ENCODE results near the gene STXBP4.

Gene STXBP4

DNA sequence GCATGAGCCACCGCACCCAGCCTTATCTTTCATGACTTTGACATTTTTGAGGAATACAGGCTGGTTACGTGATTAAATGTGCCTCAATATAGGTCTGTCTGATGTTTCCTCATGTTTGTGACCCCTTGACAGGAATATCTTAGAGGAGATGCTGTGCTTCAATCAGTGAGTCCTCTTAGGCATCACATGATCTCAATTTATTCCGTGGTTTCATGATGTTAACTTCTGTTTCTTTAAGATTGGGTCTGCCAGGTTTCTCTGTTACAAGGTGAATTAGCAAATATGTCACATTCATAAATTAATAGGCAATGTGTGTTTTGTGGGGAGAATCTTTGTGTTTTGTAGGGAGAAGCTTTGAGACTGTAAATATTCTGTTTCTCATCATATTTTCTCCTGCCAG, 3.3 kb downstream of the STXBP4 start:
- DNase-seq = no peak

DNA sequence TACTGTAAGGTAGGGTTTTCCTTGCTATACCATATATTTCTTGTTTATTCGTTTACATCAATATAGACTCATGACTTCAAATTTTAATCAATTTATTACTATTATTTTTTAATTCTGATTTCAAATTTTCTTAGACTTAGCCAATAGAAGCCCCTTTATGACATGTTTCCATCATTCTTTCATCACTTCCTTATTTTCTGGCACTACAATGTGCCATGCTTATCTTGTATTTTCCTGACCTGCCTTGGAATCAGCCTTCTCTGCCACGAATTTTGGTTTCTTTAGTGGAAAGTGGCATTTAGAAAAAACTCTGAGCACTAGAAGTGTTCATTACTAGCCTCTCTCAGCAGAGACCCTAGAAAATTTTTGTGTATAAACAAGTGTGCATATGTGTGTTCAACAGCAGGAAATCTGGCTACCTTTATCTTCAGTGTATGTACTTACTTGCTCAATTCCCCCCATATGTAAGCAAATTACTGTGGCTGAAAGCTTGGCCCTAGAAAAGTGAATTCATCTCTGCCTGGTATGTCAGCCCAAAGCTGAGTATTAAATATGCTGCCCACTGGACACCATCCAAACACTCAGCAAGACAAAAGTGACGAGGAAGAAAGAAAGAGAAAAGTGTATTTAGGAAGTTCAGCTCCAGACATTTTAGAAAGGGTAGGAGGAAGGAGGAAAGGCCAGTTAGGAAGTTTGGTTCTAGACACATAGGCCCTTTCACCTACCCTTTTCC, 4.0 kb downstream of the STXBP4 start:
- no peak for DNase-seq

- no peak for DNase-seq
These were observed 6.2 kb downstream of the STXBP4 start for GRCh38 chr17:54974759-54975158.

- no peak for DNase-seq
These were observed 7.8 kb downstream of the STXBP4 start for GRCh38 chr17:54976316-54976715.

- no peak for DNase-seq
These were observed 9.2 kb downstream of the STXBP4 start for GRCh38 chr17:54977744-54978143.

DNA sequence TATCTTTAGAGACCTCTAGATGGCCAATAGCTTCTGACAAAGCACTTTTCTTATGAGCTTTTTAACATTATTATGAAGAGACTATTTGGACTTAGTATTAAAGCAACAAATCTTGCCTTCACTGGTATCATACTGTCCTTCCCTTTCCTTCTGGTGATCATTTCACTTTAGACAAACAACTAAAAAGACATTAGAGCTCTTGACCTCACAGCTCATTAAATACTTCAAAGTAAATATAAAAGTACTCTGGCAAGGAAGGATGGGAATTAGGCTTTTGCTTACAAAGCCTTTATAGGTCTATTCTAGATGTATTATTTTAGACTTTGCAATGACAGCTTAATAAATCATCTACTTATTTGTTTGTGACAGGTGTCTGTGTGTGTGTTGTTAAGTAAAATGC, 11.1 kb downstream of the STXBP4 start:
- DNase-seq = no peak

GRCh38 chr17:54980375-54980774, 11.8 kb downstream of the STXBP4 start:
- DNase-seq = no peak

- no peak for DNase-seq
These were observed 13.8 kb downstream of the STXBP4 start for GRCh38 chr17:54982399-54982798.

DNA sequence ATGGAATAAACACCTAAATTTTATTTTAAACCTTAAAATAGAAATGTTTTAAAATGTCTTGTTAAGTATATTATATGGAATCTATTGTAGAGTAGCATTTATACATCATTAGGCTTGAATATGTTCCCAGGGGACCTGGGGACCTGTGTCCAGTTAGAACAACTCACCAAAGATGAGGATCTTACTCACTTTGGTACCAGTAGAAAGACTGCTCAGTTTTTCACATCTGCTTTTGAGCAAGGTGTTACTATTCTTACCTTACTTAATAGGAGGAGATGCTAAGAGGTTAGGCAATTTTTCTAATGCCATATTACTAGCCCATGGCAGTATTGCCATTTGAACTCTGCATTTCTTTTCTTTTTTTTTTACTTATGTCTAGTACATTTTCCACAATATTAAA, 14.7 kb downstream of the STXBP4 start:
- no peak for DNase-seq

DNA sequence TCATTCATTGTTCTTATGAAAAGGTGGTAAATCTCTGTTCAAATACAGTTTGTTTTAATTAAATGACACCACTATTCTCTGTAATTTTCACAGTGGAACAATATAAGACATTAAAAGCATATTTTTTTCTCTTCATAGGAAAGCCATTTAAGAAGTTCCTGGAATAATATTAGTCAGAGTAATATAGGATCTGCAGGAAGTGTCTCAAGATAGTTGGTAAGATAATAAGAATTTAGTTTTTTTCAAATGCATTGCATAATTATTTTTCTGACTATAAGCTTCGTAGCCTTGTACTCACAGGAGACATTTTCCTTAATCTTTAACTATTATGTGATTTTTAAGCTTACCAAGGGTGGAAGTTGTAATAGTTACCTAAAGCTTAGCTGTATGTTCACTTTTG, 16.9 kb downstream of the STXBP4 start:
- no peak for DNase-seq

- no peak for DNase-seq
These were observed 21.6 kb downstream of the STXBP4 start for GRCh38 chr17:54990118-54990517.

DNA sequence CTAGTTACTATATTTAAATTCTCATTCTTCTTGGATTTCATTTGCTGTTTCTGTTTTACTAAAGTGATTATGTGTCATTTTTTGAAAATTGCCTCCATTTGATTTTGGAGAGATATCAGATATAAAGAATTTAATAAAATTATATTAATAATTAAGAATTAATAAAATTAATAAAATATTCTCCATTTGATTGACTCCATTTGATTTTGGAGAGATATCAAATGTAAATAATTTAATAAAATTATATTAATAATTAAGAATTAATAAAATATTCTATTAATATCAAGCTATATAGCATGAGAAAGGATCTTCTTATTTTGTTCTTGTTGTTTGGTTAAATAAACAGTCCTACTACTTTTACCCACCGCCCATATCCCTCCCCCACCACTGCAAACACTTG, 23.0 kb downstream of the STXBP4 start:
- DNase-seq = no peak

- DNase-seq = peak; percentile 60
These were observed 24.5 kb downstream of the STXBP4 start for GRCh38 chr17:54992797-54993639.

DNA sequence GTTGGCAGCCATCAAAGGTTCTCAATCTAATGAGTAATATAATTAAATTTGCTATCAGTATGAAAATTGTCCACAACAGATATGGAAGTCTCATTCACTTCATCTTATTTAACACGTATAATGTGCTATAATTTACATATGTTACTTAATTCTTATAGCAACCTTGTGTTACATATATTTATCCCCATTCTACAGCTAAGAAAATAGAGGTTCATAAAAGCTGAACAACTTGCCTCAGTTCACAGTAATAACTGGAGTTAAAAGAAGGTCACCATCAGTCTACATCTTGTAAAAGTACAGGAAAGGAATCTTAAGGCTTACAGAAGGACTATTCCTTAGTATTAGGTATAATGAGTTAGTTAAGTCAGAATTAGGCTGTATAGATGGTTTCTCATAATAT, 27.9 kb downstream of the STXBP4 start:
- DNase-seq = no peak

DNA sequence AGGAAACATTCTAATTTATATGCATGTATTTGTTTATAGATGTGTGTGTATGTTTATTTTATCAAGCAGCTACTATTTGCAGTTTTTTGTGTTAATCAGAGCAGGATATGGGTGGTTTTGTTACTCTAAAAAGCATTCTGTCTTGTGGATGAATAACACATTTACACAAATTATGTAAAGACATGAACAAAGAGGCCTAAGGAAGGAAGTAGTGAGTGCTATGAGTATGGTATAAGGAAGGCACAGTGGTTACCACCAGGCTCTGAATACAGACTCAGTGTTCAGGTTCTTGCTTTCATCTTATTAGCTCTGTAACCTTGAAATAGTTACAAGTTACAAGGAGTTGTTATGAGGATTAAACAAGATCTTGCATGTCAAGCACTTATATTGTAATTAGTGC, 33.9 kb downstream of the STXBP4 start:
- DNase-seq = no peak

- no peak for DNase-seq
These were observed 35.9 kb downstream of the STXBP4 start for GRCh38 chr17:55004484-55004883.

DNA sequence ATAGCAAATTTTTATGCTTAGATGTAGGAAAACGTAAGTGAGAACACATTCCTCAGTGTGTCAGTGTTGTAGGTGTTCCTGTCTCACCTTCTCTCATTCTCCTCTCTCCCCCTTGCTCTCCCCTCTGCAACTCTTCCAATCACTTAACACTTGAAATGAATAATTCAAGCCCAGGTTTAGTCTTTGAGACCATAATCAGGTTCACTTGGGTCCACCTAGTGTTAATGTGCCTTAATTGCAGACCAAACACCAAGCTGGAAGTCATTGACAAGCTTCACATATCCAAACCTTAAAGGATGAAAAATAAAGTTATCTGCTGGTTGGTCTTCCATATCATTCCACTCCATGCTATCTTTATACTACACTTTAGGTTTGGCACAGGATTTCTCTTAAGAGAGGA, 37.0 kb downstream of the STXBP4 start:
- peak; percentile 39 for DNase-seq

DNA sequence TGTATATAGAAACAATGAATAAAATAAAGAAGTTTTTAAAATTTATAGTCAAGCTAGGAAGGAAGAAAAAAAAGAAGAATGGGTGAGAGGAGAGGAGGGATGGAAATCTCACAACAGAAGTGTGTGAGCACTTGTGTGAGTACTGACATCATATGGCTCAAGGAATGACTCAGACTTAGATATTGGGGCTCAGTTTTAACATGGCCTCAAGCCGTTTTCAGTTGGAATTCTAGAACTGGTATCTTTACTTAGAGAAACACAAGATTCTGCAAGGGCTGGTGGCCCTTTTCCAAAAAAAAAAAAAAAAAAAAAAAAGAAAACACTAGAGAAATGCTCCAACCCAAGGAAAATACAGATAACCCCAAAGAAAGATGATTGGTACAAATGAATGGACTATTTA, 55.1 kb downstream of the STXBP4 start:
- no peak for DNase-seq

DNA sequence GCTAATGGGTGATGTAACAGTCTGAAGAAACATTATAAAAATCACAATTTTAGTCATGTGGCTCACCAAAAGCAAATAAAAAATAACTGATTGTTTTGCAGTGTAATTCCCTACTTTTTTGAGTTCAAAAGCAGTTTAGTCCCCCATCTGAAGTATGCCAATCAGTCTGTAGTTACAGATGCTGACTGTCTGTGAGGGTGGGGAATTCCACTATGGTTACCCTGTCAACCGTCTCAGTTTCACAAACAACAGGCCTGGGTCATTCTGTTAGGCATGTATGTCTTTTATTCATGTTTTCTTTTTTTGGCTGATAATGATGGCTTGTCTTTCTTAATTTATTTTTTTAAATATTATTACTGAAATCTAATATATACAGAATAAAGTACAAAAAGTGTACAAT, 69.3 kb downstream of the STXBP4 start:
- DNase-seq = no peak

- no peak for DNase-seq
These were observed 69.7 kb downstream of the STXBP4 start for GRCh38 chr17:55038291-55038690.

- DNase-seq = no peak
These were observed 72.0 kb downstream of the STXBP4 start for GRCh38 chr17:55040611-55041010.

DNA sequence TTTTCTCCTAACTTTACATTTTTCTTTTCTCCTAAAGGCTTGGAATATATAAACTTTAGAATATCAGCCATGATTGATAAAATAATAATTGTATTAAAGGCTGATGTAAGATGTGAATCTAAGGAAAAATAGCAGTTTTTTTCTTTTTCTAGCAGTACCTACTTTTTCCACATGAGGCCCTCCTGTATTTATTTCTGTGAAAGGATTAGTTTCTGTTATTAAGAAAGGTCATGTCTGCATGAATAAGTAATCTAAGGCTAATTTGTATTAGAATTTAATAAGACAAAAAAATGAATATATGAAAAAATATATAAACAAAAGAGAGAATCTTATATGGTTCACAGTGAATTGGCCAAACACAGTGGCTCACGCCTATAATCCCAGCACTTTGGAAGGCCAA, 85.3 kb downstream of the STXBP4 start:
- DNase-seq = peak; percentile 12

DNA sequence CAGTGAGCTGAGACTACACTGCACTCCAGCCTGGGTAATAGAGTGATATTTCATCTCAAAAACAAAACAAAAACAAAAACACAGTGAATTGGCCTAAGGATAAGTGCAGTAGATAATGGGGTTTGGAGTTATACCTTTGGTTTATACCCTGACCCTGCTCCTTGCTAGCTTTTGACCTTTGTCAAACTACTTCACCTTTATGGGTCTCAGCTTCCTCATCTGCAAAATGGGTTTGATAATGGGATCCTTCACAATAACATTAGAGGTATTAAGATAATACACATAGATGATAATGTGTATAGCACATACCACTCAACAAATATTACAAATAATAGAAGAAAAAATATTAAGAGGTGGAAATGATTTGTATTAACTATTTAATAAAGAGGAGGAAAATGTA, 85.9 kb downstream of the STXBP4 start:
- no peak for DNase-seq

DNA sequence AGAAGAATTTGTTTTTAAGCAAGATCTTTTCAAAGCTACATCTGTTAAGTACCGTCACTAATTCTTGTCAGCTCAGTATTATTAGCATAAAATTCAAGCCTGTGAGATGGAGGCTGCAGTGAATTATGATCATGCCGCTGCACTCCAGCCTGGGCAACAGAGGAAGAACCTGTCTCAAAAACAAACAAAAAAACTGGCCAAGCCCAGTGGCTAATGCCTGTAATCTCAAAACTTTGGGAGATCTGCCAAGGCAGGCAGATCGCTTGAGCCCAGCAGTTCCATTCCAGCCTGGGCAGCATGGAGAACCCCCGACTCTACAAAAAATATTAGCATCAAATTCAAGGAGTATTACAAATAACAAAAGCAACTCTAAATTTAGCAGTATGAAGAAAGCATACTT, 88.0 kb downstream of the STXBP4 start:
- DNase-seq = no peak

GRCh38 chr17:55057184-55057583, 88.6 kb downstream of the STXBP4 start:
- DNase-seq = no peak
